Skin epidermis (tissue), 12 donors: ENCODE results near the gene B4GALNT3.

Source experiments
- H3K27ac ChIP-seq, 21 experiments: fragments of 200-600 bp; sonication (generic) in 11 of 21; one replicate each; pipeline ENCODE4 v1.5.0; 2020; ENCODE audit warnings: mild to moderate bottlenecking in 3 of 21, inconsistent platforms in 2 of 21, moderate library complexity in 2 of 21
- H3K4me3 ChIP-seq, 7 experiments: fragments of 200-600 bp; sonication (generic) in 2 of 7; one replicate each; pipeline ENCODE4 v1.5.0; 2020; ENCODE audit warnings: inconsistent platforms in 2 of 7, mild to moderate bottlenecking in 2 of 7, moderate library complexity in 1 of 7

B4GALNT3 gene

GRCh38 chr12:604956-605355, 145.2 kb downstream of the B4GALNT3 start:
- Histone ChIP-seq H3K4me3 (no peak overlapping the region), H3K27ac (peak overlapping the region in 2 of 21 experiments; percentile 1 to 25)

GRCh38 chr12:607541-608001, 147.8 kb downstream of the B4GALNT3 start:
- Histone ChIP-seq H3K27ac (peak overlapping the region in 13 of 21 experiments; percentile 2 to 71 (median 23)), H3K4me3 (no peak overlapping the region)

GRCh38 chr12:608413-608812, 148.7 kb downstream of the B4GALNT3 start:
- Histone ChIP-seq H3K4me3 (no peak overlapping the region), H3K27ac (peak overlapping the region in 12 of 21 experiments; percentile 2 to 71 (median 20))

- Histone ChIP-seq H3K27ac (peak overlapping the region in 6 of 21 experiments; percentile 5 to 89 (median 32)), H3K4me3 (no peak overlapping the region)
These were observed 149.2 kb downstream of the B4GALNT3 start for GRCh38 chr12:608921-609320.

- Histone ChIP-seq H3K27ac (peak overlapping the region in 5 of 21 experiments; percentile 10 to 89 (median 72)), H3K4me3 (no peak overlapping the region)
These were observed 152.0 kb downstream of the B4GALNT3 start for GRCh38 chr12:611721-612120.

- H3K27ac ChIP-seq, result peak overlapping the region in 1 of 21 experiments; percentile 20
These were observed 152.6 kb downstream of the B4GALNT3 start for GRCh38 chr12:612293-612692.

GRCh38 chr12:612886-613285, 153.1 kb downstream of the B4GALNT3 start:
- H3K4me3 ChIP-seq, result no peak overlapping the region
- peak overlapping the region in 1 of 21 experiments; percentile 20 for H3K27ac ChIP-seq

More at GRCh38 chr12:612293-612692, 152.6 kb downstream of the B4GALNT3 start:
- H3K4me3 ChIP-seq, result no peak overlapping the region
